Measurements from ENCODE around the gene ASB7. TPM values are rescaled to one million over a fixed set of nuclear protein-coding genes. Genes with fewer than 3 reads are reported as not detected.

ASB7 gene
- polyA plus RNA-seq, 1 donor (not counting 4 experiments of a cell fraction or from before 2014, with no cell fraction given) = 10.8 TPM

- Histone ChIP-seq H3K36me3 (ENCODE audit: control insufficient read depth in 2 of 2, extremely low read depth in 1 of 2, insufficient read depth in 2 of 2, low read length in 2 of 2) (peaks cover 0 to 11% of the 10 kb centered on the region in 2 experiments), H3K27me3 (ENCODE audit: control insufficient read depth, extremely low read depth, insufficient read depth, low read length) (no peaks in the 10 kb centered on the region), H3K27ac (ENCODE audit: control insufficient read depth, insufficient read depth, low read length) (no peak overlapping the region), H3K79me2 (ENCODE audit: control insufficient read depth, insufficient read depth, low read length) (peaks cover 51% of the 10 kb centered on the region), H3K4me2 (ENCODE audit: control insufficient read depth, extremely low read depth, insufficient read depth, low read depth, low read length) (peak overlapping the region; percentile 8), H3K9me1 (ENCODE audit: control insufficient read depth, extremely low read depth, insufficient read depth, low read length) (no peaks in the 10 kb centered on the region), H2AFZ (ENCODE audit: control insufficient read depth, low read length) (no peak overlapping the region), H3K4me1 (ENCODE audit: control insufficient read depth, extremely low read depth, insufficient read depth, low read length) (peaks cover 11% of the 10 kb centered on the region), H3K9ac (ENCODE audit: control insufficient read depth, extremely low read depth, insufficient read depth, low read length) (peak overlapping the region; percentile 15), H3K4me3 (ENCODE audit: control insufficient read depth in 2 of 3, extremely low read depth in 1 of 3, insufficient read depth in 2 of 3, low read depth in 1 of 3, low read length in 3 of 3) (no peak overlapping the region), H4K20me1 (ENCODE audit: control insufficient read depth, extremely low read depth, insufficient read depth, low read length) (no peaks in the 10 kb centered on the region), H3K9me3 (ENCODE audit: control insufficient read depth, low read depth, low read length) (no peaks in the 10 kb centered on the region)
- FAIRE-seq = no peak
- no peak for TF ChIP-seq EZH2 (IDR thresholded peaks at IDR 0.05; ENCODE audit: low read length)
- no peak for TF ChIP-seq CTCF (optimal IDR thresholded peaks at IDR 0.05 in 1 of 3, IDR thresholded peaks at IDR 0.05 in 1 of 3, conservative IDR thresholded peaks at IDR 0.05 in 1 of 3; ENCODE audit: extremely low read depth in 1 of 3, insufficient read depth in 2 of 3, low read length in 3 of 3)
- dilution Hi-C loops (cut with MboI; ENCODE audit: extremely low pct_ligation_motif_present, low sequenced_read_pairs) = no loop called here
- DNase-seq (ENCODE audit: low read depth, low spot score) = no peak
Observed at GRCh38 chr15:100635406-100636071, 33.1 kb downstream of the ASB7 start.

GRCh38 chr15:100638177-100638730 lies 35.9 kb downstream of the ASB7 start:
- Histone ChIP-seq H3K9ac (ENCODE audit: control insufficient read depth, extremely low read depth, insufficient read depth, low read length) (no peak overlapping the region), H2AFZ (ENCODE audit: control insufficient read depth, low read length) (no peak overlapping the region), H3K4me3 (ENCODE audit: control insufficient read depth in 2 of 3, extremely low read depth in 1 of 3, insufficient read depth in 2 of 3, low read depth in 1 of 3, low read length in 3 of 3) (no peak overlapping the region), H3K9me3 (ENCODE audit: control insufficient read depth, low read depth, low read length) (no peaks in the 10 kb centered on the region), H3K79me2 (ENCODE audit: control insufficient read depth, insufficient read depth, low read length) (peaks cover 54% of the 10 kb centered on the region), H3K9me1 (ENCODE audit: control insufficient read depth, extremely low read depth, insufficient read depth, low read length) (no peaks in the 10 kb centered on the region), H3K4me1 (ENCODE audit: control insufficient read depth, extremely low read depth, insufficient read depth, low read length) (peaks cover 11% of the 10 kb centered on the region), H3K4me2 (ENCODE audit: control insufficient read depth, extremely low read depth, insufficient read depth, low read depth, low read length) (no peak overlapping the region), H3K36me3 (ENCODE audit: control insufficient read depth in 2 of 2, extremely low read depth in 1 of 2, insufficient read depth in 2 of 2, low read length in 2 of 2) (peaks cover 0 to 1% of the 10 kb centered on the region in 2 experiments), H4K20me1 (ENCODE audit: control insufficient read depth, extremely low read depth, insufficient read depth, low read length) (no peaks in the 10 kb centered on the region), H3K27ac (ENCODE audit: control insufficient read depth, insufficient read depth, low read length) (no peak overlapping the region), H3K27me3 (ENCODE audit: control insufficient read depth, extremely low read depth, insufficient read depth, low read length) (no peaks in the 10 kb centered on the region)
- dilution Hi-C loops (cut with MboI; ENCODE audit: extremely low pct_ligation_motif_present, low sequenced_read_pairs) = no loop called here
- DNase-seq (ENCODE audit: low read depth, low spot score) = no peak
- TF ChIP-seq CTCF (optimal IDR thresholded peaks at IDR 0.05 in 1 of 3, IDR thresholded peaks at IDR 0.05 in 1 of 3, conservative IDR thresholded peaks at IDR 0.05 in 1 of 3; ENCODE audit: extremely low read depth in 1 of 3, insufficient read depth in 2 of 3, low read length in 3 of 3) = no peak
- no peak for TF ChIP-seq EZH2 (IDR thresholded peaks at IDR 0.05; ENCODE audit: low read length)
- no peak for FAIRE-seq

Measured in keratinocyte (primary cell).